Measurements from ENCODE around the gene THRSP. TPM values are rescaled to one million over a fixed set of nuclear protein-coding genes. Genes with fewer than 3 reads are reported as not detected.

The THRSP gene
- total RNA-seq, 4 donors from 2014 or later = 12.7 to 119 (median 15.6) TPM

- TF ChIP-seq CTCF (IDR thresholded peaks at IDR 0.05) = no peak
- DNase-seq (ENCODE audit: low spot score) = no peak
- ATAC-seq (ENCODE audit: low FRiP score) = no peak
Observed at GRCh38 chr11:78110830-78111229, 47.2 kb downstream of the THRSP start.

- ATAC-seq (ENCODE audit: low FRiP score) (no peak), DNase-seq (ENCODE audit: low spot score) (no peak)
- TF ChIP-seq CTCF (IDR thresholded peaks at IDR 0.05) = no peak
Observed at GRCh38 chr11:78111298-78111697, 47.6 kb downstream of the THRSP start.

- DNase-seq (ENCODE audit: low spot score) (no peak), ATAC-seq (ENCODE audit: low FRiP score) (no peak)
- TF ChIP-seq CTCF (IDR thresholded peaks at IDR 0.05) = no peak
Observed at GRCh38 chr11:78112582-78113275, 49.1 kb downstream of the THRSP start.

Other genes with a start within 250 kb of the THRSP start
- gene RSF1, start 243.1 kb upstream of the THRSP start, total RNA-seq = 10 to 100 TPM; 42.2 to 60.7 (median 46.6) TPM
- gene AAMDC, start 242.7 kb upstream of the THRSP start, total RNA-seq = 10 to 100 TPM; 10.4 to 47.6 (median 37.7) TPM
- 10 to 100 TPM; 22.5 to 43.2 (median 28.7) TPM for gene INTS4, start 69.2 kb upstream of the THRSP start, total RNA-seq
- gene KCTD14, start 40.6 kb upstream of the THRSP start, total RNA-seq = 1 to 10 TPM; 3.5 to 8.4 (median 6.2) TPM
- gene NDUFC2, start 16.0 kb downstream of the THRSP start, total RNA-seq = 100 to 1,000 TPM in 1 of 4 donors, 10 to 100 TPM in 3; 57.8 to 136 (median 75.5) TPM
- 10 to 100 TPM; 24.4 to 47.0 (median 32.6) TPM for gene ALG8, start 75.8 kb downstream of the THRSP start, total RNA-seq
- 10 to 100 TPM in 3 of 4 donors, 1 to 10 TPM in 1; 9.6 to 21.5 (median 13.7) TPM for gene KCTD21, start 124.8 kb downstream of the THRSP start, total RNA-seq
- gene USP35, start 125.1 kb downstream of the THRSP start, total RNA-seq = 10 to 100 TPM in 2 of 4 donors, 1 to 10 TPM in 2; 6.7 to 15.1 (median 8.6) TPM

All from omental fat pad (tissue), 4 donors.